Tibial artery (tissue), 4 donors: ENCODE results near the gene NFKBIE.

Experiments
- DNase-seq, 2 donors: peaks; one replicate each; pipeline ENCODE4 v3.0.0-alpha.2; 2019
- H3K27ac ChIP-seq, 2 donors: fragments of 200-600 bp; sonication (generic) in 1 of 2; 1 replicate in 1 of 2; 2 replicates in 1 of 2; pipeline ENCODE4 v1.5.1; 2018 to 2019; ENCODE audit warnings: mild to moderate bottlenecking in 1 of 2
- H3K27me3 ChIP-seq, 2 donors: fragments of 200-600 bp; sonication (generic) in 1 of 2; one replicate each; pipeline versions ENCODE4 v1.5.1 to v1.6.0; 2016 to 2019
- H3K36me3 ChIP-seq, 3 donors: fragments of 200-600 bp; sonication (generic) in 2 of 3; one replicate each; pipeline ENCODE4 v1.5.1; 2016 to 2019; ENCODE audit warnings: mild to moderate bottlenecking in 2 of 3
- H3K4me1 ChIP-seq, 4 donors: fragments of 200-600 bp; sonication (generic) in 2 of 4; 1 replicate in 3 of 4; 2 replicates in 1 of 4; pipeline ENCODE4 v1.5.1; 2016 to 2019
- H3K4me3 ChIP-seq, 2 donors: fragments of 200-600 bp; sonication (generic) in 1 of 2; 1 replicate in 1 of 2; 2 replicates in 1 of 2; pipeline ENCODE4 v1.5.1; 2018 to 2019; ENCODE audit warnings: mild to moderate bottlenecking in 2 of 2
- H3K9me3 ChIP-seq, 3 donors: fragments of 200-600 bp; sonication (generic) in 1 of 3; one replicate each; pipeline ENCODE4 v1.5.1; 2016 to 2019
- intact Hi-C: fragments of 100-400 bp; cut with DNase I; formaldehyde crosslinking; loops from one replicate; pipeline ENCODE4 v1.15.0; 2023; ENCODE audit warnings: low total_unique reads
- TF ChIP-seq, protein P1 (sequence below), 2 experiments: fragments of 200-600 bp in 1 of 2; fragments of 450-650 bp in 1 of 2; IDR thresholded peaks; one replicate each; pipeline ENCODE4 v1.5.1; 2017 to 2019; ENCODE audit warnings: antibody characterized with exemption in 2 of 2, mild to moderate bottlenecking in 1 of 2, moderate library complexity in 1 of 2

Gene NFKBIE

DNA sequence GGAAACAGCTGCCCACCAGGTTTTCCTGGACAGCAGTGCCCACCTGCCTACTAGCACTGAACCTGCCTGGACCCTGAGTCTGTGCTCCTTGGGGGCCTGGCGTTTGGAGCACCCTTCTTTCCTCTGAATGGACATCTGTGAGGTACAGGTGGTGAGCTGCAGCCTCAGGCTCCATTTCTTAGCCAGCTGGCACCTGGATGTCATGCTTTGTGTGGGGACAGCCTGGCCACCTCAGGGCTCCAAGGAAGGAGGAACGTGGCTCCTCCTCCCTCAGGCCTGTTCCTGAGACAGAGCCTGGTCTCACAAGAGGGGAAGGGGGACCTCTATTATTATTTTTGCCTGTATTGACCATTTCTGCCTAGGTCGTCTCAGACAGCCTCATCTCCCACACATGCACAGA, 13.0 kb upstream of the NFKBIE start:
- H3K36me3 ChIP-seq: no peaks in the 10 kb centered on the region
- DNase-seq: no peak
- intact Hi-C loops: no loop called here
- H3K4me3 ChIP-seq: no peak overlapping the region
- H3K9me3 ChIP-seq: no peaks in the 10 kb centered on the region
- peaks cover 0 to 12% (median 9%) of the 10 kb centered on the region in 4 donors for H3K4me1 ChIP-seq
- peaks cover 0 to 60% of the 10 kb centered on the region in 2 donors for H3K27me3 ChIP-seq
- no peak overlapping the region for H3K27ac ChIP-seq
- TF ChIP-seq, protein P1, sequence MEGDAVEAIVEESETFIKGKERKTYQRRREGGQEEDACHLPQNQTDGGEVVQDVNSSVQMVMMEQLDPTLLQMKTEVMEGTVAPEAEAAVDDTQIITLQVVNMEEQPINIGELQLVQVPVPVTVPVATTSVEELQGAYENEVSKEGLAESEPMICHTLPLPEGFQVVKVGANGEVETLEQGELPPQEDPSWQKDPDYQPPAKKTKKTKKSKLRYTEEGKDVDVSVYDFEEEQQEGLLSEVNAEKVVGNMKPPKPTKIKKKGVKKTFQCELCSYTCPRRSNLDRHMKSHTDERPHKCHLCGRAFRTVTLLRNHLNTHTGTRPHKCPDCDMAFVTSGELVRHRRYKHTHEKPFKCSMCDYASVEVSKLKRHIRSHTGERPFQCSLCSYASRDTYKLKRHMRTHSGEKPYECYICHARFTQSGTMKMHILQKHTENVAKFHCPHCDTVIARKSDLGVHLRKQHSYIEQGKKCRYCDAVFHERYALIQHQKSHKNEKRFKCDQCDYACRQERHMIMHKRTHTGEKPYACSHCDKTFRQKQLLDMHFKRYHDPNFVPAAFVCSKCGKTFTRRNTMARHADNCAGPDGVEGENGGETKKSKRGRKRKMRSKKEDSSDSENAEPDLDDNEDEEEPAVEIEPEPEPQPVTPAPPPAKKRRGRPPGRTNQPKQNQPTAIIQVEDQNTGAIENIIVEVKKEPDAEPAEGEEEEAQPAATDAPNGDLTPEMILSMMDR (IDR thresholded peaks at IDR 0.05): no peak

DNA sequence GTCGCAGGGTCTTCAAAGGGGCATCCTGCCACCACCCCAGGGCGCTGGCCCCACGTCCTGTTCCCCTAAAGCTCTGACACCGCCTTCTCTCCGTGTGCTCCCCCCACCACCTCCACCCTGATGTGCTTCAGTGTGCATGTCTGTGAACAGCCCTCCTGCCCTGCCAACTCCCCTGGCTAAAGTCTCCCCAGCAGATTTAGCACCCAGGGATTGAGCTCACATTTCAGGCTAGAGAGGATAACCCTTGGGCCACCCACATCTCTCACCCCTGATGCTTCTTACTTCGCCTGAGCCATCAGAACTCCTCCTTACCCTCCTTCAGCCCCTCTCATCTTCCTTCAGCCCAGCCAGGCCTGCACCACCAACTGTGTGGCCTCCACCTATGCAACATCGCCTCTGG, 12.4 kb upstream of the NFKBIE start:
- TF ChIP-seq, protein P1 (IDR thresholded peaks at IDR 0.05): no peak
- no peak for DNase-seq
- H3K27me3 ChIP-seq: peaks cover 0 to 66% of the 10 kb centered on the region in 2 donors

DNA sequence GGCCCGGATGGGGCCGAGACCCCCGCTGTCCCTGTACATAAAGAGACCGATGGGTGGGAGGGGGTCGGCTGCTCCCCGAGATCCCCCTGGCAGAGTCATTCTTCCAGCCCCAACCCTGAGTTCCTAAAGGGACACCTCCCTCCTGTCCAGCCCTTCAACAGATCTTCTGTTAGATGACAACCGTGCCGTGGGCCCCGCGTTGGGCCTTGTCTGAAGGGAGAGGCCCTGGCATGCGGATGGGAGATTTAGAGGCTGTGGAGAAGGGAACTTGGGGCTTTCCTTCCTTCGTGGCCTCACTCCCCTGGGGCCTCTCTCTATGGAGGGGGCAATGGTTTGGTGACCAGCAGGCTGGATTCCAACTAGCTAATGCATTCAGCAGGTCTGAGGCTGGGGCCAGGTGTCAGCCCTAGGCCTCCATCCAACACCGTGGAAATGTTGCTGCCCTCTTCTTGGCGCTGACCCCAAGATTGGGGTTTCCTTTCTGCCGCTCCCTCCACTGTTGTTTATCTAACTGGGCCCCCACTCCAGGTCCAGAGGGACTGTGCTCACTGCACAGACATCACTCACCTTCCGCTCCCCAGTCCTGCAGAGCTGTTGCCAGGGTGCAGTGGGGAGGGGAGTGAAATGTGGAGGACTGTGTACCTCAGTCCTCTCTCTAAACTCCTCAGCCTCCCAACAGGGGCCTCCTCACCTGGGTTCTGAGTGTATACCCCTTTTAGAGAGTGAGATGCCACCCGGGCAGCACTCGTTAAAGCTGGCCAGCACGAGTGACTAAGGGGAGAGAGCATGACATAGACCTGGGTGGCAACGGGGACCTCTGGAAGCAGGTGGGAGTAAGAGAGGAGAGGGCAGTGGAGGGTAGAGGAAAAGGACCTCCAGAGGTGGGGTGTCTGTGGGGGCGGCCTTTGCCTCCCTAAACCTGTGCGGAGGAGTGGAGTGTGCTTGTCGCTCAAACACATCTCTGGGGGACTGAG, 11.6 kb upstream of the NFKBIE start:
- Histone ChIP-seq H3K36me3 (no peaks in the 10 kb centered on the region), H3K4me1 (peaks cover 0 to 15% (median 11%) of the 10 kb centered on the region in 4 donors), H3K4me3 (no peak overlapping the region), H3K27ac (no peak overlapping the region), H3K27me3 (peaks cover 0 to 74% of the 10 kb centered on the region in 2 donors), H3K9me3 (no peaks in the 10 kb centered on the region)
- intact Hi-C loops: no loop called here
- TF ChIP-seq, protein P1 (IDR thresholded peaks at IDR 0.05): no peak
- no peak for DNase-seq

More for the DNA sequence above, 12.4 kb upstream of the NFKBIE start:
- H3K27ac ChIP-seq: no peak overlapping the region
- no peak overlapping the region for H3K4me3 ChIP-seq
- no peaks in the 10 kb centered on the region for H3K9me3 ChIP-seq
- H3K4me1 ChIP-seq: peaks cover 0 to 12% (median 9%) of the 10 kb centered on the region in 4 donors
- no peaks in the 10 kb centered on the region for H3K36me3 ChIP-seq
- intact Hi-C loops: no loop called here

DNA sequence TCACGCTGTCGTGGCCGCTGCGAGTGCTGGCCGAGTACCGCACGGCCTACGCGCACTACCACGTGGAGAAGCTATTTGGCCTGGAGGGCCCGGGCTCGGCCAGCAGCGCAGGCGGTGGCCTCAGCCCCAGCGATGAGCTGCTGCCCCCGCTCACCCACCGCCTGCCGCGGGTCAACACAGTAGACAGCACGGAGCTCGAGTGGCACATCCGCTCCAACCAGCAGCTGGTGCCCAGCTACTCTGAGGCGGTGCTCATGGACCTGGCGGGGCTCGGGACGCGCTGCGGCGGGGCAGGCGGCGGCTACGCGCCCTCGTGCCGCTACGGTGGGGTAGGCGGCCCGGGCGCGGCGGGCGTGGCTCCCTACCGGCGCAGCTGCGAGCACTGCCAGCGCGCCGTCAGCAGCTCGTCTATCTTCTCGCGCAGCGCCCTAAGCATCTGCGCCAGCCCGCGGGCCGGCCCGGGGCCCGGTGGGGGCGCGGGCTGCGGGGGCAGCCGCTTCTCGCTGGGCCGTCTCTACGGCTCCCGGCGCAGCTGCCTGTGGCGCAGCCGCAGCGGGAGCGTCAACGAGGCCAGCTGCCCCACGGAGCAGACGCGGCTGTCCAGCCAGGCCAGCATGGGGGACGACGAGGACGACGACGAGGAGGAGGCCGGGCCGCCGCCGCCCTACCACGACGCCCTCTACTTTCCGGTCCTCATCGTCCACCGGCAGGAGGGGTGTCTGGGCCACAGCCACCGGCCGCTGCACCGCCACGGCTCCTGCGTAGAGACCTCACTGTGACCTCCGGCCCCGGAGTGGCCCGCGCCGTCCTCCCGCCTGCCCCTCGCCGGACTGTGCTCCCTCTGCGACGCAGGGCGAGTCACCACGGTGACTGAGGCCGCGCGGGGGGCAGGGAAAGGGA, 10.6 kb upstream of the NFKBIE start:
- TF ChIP-seq, protein P1 (IDR thresholded peaks at IDR 0.05): no peak
- H3K4me3 ChIP-seq: peak overlapping the region; percentile 36 to 48
- H3K27ac ChIP-seq: no peak overlapping the region
- no peak for DNase-seq
- intact Hi-C loops: no loop called here
- peaks cover 0 to 83% of the 10 kb centered on the region in 2 donors for H3K27me3 ChIP-seq
- peaks cover 0 to 18% (median 13%) of the 10 kb centered on the region in 4 donors for H3K4me1 ChIP-seq
- no peaks in the 10 kb centered on the region for H3K9me3 ChIP-seq
- H3K36me3 ChIP-seq: no peaks in the 10 kb centered on the region

DNA sequence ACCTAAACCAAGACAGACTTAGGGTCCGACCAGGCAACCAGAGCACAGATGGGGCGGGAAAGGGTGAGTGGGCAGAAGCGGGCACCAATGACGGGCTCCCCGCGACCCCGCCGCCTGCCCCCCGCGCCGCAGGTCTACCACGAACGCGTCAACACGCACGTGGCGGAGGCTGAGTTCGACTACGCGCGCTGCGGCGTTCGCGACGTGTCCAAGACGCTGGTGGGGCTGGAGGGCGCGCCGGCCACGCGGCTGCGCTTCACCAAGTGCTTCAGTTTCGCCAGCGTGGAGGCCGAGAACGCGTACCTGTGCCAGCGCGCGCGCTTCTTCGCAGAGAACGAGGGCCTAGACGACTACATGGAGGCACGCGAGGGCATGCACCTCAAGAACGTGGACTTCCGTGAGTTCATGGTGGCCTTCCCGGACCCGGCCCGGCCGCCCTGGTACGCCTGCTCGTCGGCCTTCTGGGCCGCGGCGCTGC, 10.0 kb upstream of the NFKBIE start:
- Histone ChIP-seq H3K4me3 (peak overlapping the region; percentile 36 to 48), H3K9me3 (no peaks in the 10 kb centered on the region), H3K36me3 (no peaks in the 10 kb centered on the region), H3K27ac (no peak overlapping the region), H3K27me3 (peaks cover 0 to 86% of the 10 kb centered on the region in 2 donors), H3K4me1 (peaks cover 0 to 25% (median 17%) of the 10 kb centered on the region in 4 donors)
- TF ChIP-seq, protein P1 (IDR thresholded peaks at IDR 0.05): no peak
- DNase-seq: no peak
- intact Hi-C loops: no loop called here
